K562 (cell line): ENCODE data around the gene DPH1. TPM values are rescaled to one million over a fixed set of nuclear protein-coding genes. Genes with fewer than 3 reads are reported as not detected.
A peak's percentile ranks its signal among the peaks of the same experiment; 100 is the strongest.

Source experiments
- ARHGAP35 ChIP-seq: fragments of 450-650 bp; IDR thresholded peaks from 2 replicates; pipeline ENCODE4 v1.6.1; 2018; ENCODE audit not compliant: partially characterized antibody
- BDP1 ChIP-seq: IDR thresholded peaks from 3 replicates; pipeline ENCODE4 v1.6.1; 2011; ENCODE audit not compliant: insufficient read length, insufficient read depth
- BRD9 ChIP-seq: fragments of 450-650 bp; IDR thresholded peaks from 2 replicates; pipeline ENCODE4 v1.6.1; 2018; ENCODE audit warnings: low read depth; ENCODE audit not compliant: partially characterized antibody
- CSDE1 ChIP-seq, 2 experiments: fragments of 450-650 bp; IDR thresholded peaks; 2 replicates each; pipeline ENCODE4 v1.6.1; 2016; ENCODE audit warnings: mild to moderate bottlenecking in 1 of 2
- CTBP1 ChIP-seq: fragments of 450-650 bp; IDR thresholded peaks from 2 replicates; pipeline ENCODE4 v1.6.1; 2016; ENCODE audit warnings: borderline replicate concordance
- EWSR1 ChIP-seq: fragments of 450-650 bp; IDR thresholded peaks from 2 replicates; pipeline ENCODE4 v1.6.1; 2018; ENCODE audit warnings: borderline replicate concordance, mild to moderate bottlenecking, low read depth, moderate library complexity; ENCODE audit not compliant: partially characterized antibody
- KLF10 ChIP-seq: fragments of 250-450 bp; sonication (Bioruptor Pico); IDR thresholded peaks from 2 replicates; pipeline ENCODE4 v1.6.1; 2021; ENCODE audit warnings: matching md5 sums
- MCM7 ChIP-seq, 2 experiments: fragments of 450-650 bp; IDR thresholded peaks; 2 replicates each; pipeline ENCODE4 v1.6.1; 2016 to 2018
- MECOM ChIP-seq: fragments of 250-450 bp; sonication (Bioruptor Pico); IDR thresholded peaks from 2 replicates; pipeline ENCODE4 v1.8.0; 2022; ENCODE audit warnings: inconsistent platforms
- RBM39 ChIP-seq: fragments of 200-400 bp; formaldehyde crosslinking; optimal IDR thresholded peaks from 2 replicates; pipeline ENCODE3; 2018; ENCODE audit warnings: low read depth, low read length
- TCF7 ChIP-seq: sonication (generic); IDR thresholded peaks from 2 replicates; pipeline ENCODE4 v1.6.1; 2016; ENCODE audit warnings: antibody characterized with exemption, borderline replicate concordance
- TGIF2 ChIP-seq: sonication (generic); formaldehyde crosslinking; IDR thresholded peaks from 2 replicates; pipeline ENCODE4 v1.8.1; 2022; ENCODE audit warnings: mild to moderate bottlenecking, missing genetic modification reagents, moderate library complexity
- ZBTB7A ChIP-seq: IDR thresholded peaks from 2 replicates; pipeline ENCODE4 v1.6.1; 2011; ENCODE audit warnings: low read depth, mild to moderate bottlenecking, low read length, moderate library complexity, borderline replicate concordance; ENCODE audit not compliant: control insufficient read depth
- ZNF133 ChIP-seq: fragments of 250-450 bp; sonication (Bioruptor Pico); IDR thresholded peaks from 2 replicates; pipeline ENCODE4 v1.4.0; 2020; ENCODE audit warnings: mild to moderate bottlenecking
- ZNF143 ChIP-seq: sonication (generic); formaldehyde crosslinking; IDR thresholded peaks from 2 replicates; pipeline ENCODE4 v1.9.0; 2022; ENCODE audit warnings: mild to moderate bottlenecking, missing genetic modification reagents
- ZNF253 ChIP-seq: fragments of 250-450 bp; sonication (Bioruptor Pico); conservative IDR thresholded peaks from 2 replicates; pipeline ENCODE4 v1.6.1; 2021; ENCODE audit warnings: mild to moderate bottlenecking
- polyA plus RNA-seq, 8 experiments: library from polyadenylated mRNA; depleted of rRNA in 4 of 8; stranded (reverse) in 5 of 8; unstranded in 3 of 8; fragments of >200 nt; fragmentation: Nextera tagmentation in 2 of 8; fragmentation: Illumina TruSeq in 1 of 8; extraction: Ambion mirVana in 2 of 8; extraction: Trizol in 1 of 8; gene quantifications; 2 replicates each; pipeline versions ENCODE4 v1.2.1 to v1.2.3, GENCODE V29; 2011 to 2014; ENCODE audit warnings: inconsistent platforms in 1 of 8, missing spikeins in 1 of 8
- total RNA-seq, 7 experiments: library from RNA; depleted of rRNA in 6 of 7; stranded (reverse); fragments of >200 nt in 6 of 7; fragmentation: Illumina TruSeq in 2 of 7; extraction: Trizol in 2 of 7; gene quantifications; 2 replicates each; pipeline versions ENCODE4 v1.2.1 to v1.2.3, GENCODE V29; 2011 to 2021; ENCODE audit warnings: low replicate concordance in 1 of 7
- TF ChIP-seq, protein P1 (sequence below): fragments of 450-650 bp; IDR thresholded peaks from 2 replicates; pipeline ENCODE4 v1.6.1; 2017; ENCODE audit warnings: antibody characterized with exemption, mild to moderate bottlenecking
- TF ChIP-seq, protein P2 (sequence below): fragments of 450-650 bp; IDR thresholded peaks from 2 replicates; pipeline ENCODE4 v1.6.1; 2017; ENCODE audit warnings: antibody characterized with exemption
- TF ChIP-seq, protein P3 (sequence below): fragments of 250-450 bp; sonication (Bioruptor Pico); IDR thresholded peaks from 2 replicates; pipeline ENCODE4 v1.8.0; 2022; ENCODE audit warnings: inconsistent platforms, mild to moderate bottlenecking, moderate library complexity, borderline replicate concordance
- TF ChIP-seq, protein P4 (sequence below): sonication (generic); IDR thresholded peaks from 2 replicates; pipeline ENCODE4 v1.6.1; 2016

Gene DPH1
- total and polyA plus RNA-seq, 9 of the 15 experiments (the other 6 are each of a cell fraction or from before 2014, with no cell fraction given) = 0.42 to 40.6 (median 20.2) TPM

DNA sequence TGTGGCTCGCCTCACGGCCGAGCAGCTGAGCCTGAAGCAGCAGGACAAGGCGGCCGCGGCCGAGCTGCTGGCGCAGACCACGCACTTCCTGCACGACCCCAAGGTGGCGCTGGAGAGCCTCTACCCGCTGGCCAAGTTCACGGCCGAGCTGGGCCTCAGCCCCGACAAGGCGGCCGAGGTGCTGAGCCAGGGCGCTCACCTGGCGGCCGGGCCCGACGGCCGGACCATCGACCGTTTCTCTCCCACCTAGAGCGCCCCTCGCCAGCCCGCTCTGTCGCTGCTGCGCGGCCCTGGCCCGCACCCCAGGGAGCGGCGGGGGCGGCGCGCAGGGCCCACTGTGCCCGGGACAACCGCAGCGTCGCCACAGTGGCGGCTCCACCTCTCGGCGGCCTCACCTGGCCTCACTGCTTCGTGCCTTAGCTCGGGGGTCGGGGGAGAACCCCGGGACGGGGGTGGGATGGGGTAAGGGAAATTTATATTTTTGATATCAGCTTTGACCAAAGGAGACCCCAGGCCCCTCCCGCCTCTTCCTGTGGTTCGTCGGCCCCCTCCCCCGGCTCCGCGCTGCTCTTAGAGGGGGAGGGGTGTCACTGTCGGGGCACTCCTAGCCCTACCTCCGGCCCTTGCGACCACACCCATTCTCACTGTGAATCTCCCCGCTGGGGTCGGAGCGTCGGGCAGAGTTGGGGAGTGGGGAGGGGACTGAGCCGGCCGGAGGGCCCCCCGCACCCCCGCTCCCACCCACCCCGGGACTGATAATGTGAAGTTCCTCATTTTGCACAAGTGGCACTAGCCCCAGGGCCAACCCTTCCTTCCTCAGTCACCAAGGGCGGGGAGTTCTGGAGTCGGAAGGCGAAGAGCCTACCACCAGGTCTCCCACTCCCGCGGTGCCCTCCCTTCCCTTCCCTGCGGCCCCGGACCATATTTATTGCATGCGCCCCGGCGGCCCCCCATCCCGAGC lies 28.9 kb downstream of the DPH1 start (continued):
- no peak for TF ChIP-seq MECOM (CRISPR knock-in tag)
- TF ChIP-seq ZBTB7A = 0 out of 2 replicates have a peak, but pooled peaks have one; percentile 17
- no peak for TF ChIP-seq ZNF143 (CRISPR knock-in tag)
- no peak for TF ChIP-seq BRD9
- TF ChIP-seq RBM39 = no peak
- TF ChIP-seq ZNF133 (CRISPR knock-in tag) = no peak
- TF ChIP-seq, protein P1, sequence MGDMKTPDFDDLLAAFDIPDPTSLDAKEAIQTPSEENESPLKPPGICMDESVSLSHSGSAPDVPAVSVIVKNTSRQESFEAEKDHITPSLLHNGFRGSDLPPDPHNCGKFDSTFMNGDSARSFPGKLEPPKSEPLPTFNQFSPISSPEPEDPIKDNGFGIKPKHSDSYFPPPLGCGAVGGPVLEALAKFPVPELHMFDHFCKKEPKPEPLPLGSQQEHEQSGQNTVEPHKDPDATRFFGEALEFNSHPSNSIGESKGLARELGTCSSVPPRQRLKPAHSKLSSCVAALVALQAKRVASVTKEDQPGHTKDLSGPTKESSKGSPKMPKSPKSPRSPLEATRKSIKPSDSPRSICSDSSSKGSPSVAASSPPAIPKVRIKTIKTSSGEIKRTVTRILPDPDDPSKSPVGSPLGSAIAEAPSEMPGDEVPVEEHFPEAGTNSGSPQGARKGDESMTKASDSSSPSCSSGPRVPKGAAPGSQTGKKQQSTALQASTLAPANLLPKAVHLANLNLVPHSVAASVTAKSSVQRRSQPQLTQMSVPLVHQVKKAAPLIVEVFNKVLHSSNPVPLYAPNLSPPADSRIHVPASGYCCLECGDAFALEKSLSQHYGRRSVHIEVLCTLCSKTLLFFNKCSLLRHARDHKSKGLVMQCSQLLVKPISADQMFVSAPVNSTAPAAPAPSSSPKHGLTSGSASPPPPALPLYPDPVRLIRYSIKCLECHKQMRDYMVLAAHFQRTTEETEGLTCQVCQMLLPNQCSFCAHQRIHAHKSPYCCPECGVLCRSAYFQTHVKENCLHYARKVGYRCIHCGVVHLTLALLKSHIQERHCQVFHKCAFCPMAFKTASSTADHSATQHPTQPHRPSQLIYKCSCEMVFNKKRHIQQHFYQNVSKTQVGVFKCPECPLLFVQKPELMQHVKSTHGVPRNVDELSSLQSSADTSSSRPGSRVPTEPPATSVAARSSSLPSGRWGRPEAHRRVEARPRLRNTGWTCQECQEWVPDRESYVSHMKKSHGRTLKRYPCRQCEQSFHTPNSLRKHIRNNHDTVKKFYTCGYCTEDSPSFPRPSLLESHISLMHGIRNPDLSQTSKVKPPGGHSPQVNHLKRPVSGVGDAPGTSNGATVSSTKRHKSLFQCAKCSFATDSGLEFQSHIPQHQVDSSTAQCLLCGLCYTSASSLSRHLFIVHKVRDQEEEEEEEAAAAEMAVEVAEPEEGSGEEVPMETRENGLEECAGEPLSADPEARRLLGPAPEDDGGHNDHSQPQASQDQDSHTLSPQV = no peak
- TF ChIP-seq EWSR1 = no peak
- no peak for TF ChIP-seq CTBP1
- no peak for TF ChIP-seq ZNF253 (CRISPR knock-in tag)
- TF ChIP-seq ARHGAP35 = no peak
- TF ChIP-seq CSDE1 (IDR thresholded peaks at IDR 0.05) = no peak
- TF ChIP-seq MCM7 (IDR thresholded peaks at IDR 0.05) = no peak
- no peak for TF ChIP-seq TGIF2 (CRISPR knock-in tag)
- TF ChIP-seq BDP1 = no peak
- TF ChIP-seq TCF7 = no peak
- no peak for TF ChIP-seq KLF10 (CRISPR knock-in tag)
- TF ChIP-seq, protein P2, sequence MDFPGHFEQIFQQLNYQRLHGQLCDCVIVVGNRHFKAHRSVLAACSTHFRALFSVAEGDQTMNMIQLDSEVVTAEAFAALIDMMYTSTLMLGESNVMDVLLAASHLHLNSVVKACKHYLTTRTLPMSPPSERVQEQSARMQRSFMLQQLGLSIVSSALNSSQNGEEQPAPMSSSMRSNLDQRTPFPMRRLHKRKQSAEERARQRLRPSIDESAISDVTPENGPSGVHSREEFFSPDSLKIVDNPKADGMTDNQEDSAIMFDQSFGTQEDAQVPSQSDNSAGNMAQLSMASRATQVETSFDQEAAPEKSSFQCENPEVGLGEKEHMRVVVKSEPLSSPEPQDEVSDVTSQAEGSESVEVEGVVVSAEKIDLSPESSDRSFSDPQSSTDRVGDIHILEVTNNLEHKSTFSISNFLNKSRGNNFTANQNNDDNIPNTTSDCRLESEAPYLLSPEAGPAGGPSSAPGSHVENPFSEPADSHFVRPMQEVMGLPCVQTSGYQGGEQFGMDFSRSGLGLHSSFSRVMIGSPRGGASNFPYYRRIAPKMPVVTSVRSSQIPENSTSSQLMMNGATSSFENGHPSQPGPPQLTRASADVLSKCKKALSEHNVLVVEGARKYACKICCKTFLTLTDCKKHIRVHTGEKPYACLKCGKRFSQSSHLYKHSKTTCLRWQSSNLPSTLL = no peak
- TF ChIP-seq, protein P3, sequence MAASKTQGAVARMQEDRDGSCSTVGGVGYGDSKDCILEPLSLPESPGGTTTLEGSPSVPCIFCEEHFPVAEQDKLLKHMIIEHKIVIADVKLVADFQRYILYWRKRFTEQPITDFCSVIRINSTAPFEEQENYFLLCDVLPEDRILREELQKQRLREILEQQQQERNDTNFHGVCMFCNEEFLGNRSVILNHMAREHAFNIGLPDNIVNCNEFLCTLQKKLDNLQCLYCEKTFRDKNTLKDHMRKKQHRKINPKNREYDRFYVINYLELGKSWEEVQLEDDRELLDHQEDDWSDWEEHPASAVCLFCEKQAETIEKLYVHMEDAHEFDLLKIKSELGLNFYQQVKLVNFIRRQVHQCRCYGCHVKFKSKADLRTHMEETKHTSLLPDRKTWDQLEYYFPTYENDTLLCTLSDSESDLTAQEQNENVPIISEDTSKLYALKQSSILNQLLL (CRISPR knock-in tag) = no peak
- TF ChIP-seq, protein P4, sequence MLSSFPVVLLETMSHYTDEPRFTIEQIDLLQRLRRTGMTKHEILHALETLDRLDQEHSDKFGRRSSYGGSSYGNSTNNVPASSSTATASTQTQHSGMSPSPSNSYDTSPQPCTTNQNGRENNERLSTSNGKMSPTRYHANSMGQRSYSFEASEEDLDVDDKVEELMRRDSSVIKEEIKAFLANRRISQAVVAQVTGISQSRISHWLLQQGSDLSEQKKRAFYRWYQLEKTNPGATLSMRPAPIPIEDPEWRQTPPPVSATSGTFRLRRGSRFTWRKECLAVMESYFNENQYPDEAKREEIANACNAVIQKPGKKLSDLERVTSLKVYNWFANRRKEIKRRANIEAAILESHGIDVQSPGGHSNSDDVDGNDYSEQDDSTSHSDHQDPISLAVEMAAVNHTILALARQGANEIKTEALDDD = no peak
